IMR-90 (cell line): ENCODE data around the gene SNIP1. TPM values are rescaled to one million over a fixed set of nuclear protein-coding genes. Genes with fewer than 3 reads are reported as not detected.

Source experiments
- ATAC-seq: fragments of 200-7000 bp; cut with Tn5 transposase; 2 replicates; pipeline ENCODE4 v1.9.1; 2020; ENCODE audit warnings: low read depth, mild to moderate bottlenecking, moderate library complexity
- BruUV-seq: library from RNA; stranded (reverse); fragments of 400-500 nt; replicated peaks from 2 replicates; lab custom pipeline; 2021; lab: Mats Ljungman, UMichigan
- CTCF ChIA-PET: fragments of 300-600 bp; formaldehyde crosslinking; extraction: SDS; loops from one replicate; lab custom pipeline; 2021; ENCODE audit warnings: antibody characterized with exemption; lab: Yijun Ruan, JAX
- POLR2A ChIA-PET: fragments of 300-600 bp; sonication (Branson Sonifier 250); formaldehyde crosslinking; loops from one replicate; lab custom pipeline; 2022; ENCODE audit warnings: antibody characterized with exemption; ENCODE audit not compliant: unreplicated experiment; lab: Charles Lee
- DNase-seq: peaks from one replicate; pipeline ENCODE4 v3.0.0; 2013
- H2AFZ ChIP-seq: replicated peaks from 2 replicates; pipeline ENCODE3; 2013; ENCODE audit warnings: low read length, mild to moderate bottlenecking; ENCODE audit not compliant: poor library complexity
- H2AK5ac ChIP-seq: 2 replicates; pipeline ENCODE4 v1.6.1; 2013; ENCODE audit warnings: low read depth, low read length, inconsistent platforms
- H2AK9ac ChIP-seq: replicated peaks from 2 replicates; pipeline ENCODE3; 2013; ENCODE audit warnings: mild to moderate bottlenecking, low read depth, low read length, moderate library complexity; ENCODE audit not compliant: poor library complexity
- H2BK120ac ChIP-seq: 2 replicates; pipeline ENCODE4 v1.6.1; 2013; ENCODE audit warnings: low read depth, low read length, inconsistent platforms
- H2BK15ac ChIP-seq: 3 replicates; pipeline ENCODE4 v1.6.1; 2013; ENCODE audit warnings: low read depth, low read length, inconsistent platforms
- H2BK20ac ChIP-seq: 2 replicates; pipeline ENCODE4 v1.6.1; 2013; ENCODE audit warnings: low read depth, mild to moderate bottlenecking, inconsistent platforms, low read length, moderate library complexity
- H2BK5ac ChIP-seq: 2 replicates; pipeline ENCODE4 v1.6.1; 2013; ENCODE audit warnings: mild to moderate bottlenecking, low read depth, low read length, inconsistent platforms; ENCODE audit not compliant: poor library complexity, severe bottlenecking
- H3K14ac ChIP-seq: replicated peaks from 2 replicates; pipeline ENCODE4 v1.6.1; 2013; ENCODE audit warnings: low read depth, low read length, inconsistent platforms
- H3K18ac ChIP-seq: 2 replicates; pipeline ENCODE4 v1.6.1; 2013; ENCODE audit warnings: low read depth, low read length, control low read depth
- H3K23ac ChIP-seq: 2 replicates; pipeline ENCODE4 v1.6.1; 2013; ENCODE audit warnings: low read depth, low read length, inconsistent platforms
- H3K27ac ChIP-seq: 2 replicates; pipeline ENCODE4 v1.5.1; 2013; ENCODE audit warnings: mild to moderate bottlenecking, control low read depth, low read length; ENCODE audit not compliant: insufficient read depth
- H3K27me3 ChIP-seq: 2 replicates; pipeline ENCODE4 v1.6.1; 2013; ENCODE audit warnings: low read length; ENCODE audit not compliant: control insufficient read depth, insufficient read depth
- H3K36me3 ChIP-seq: 2 replicates; pipeline ENCODE4 v1.6.1; 2013; ENCODE audit warnings: low read length, mixed read lengths; ENCODE audit not compliant: control insufficient read depth, insufficient read depth
- H3K4ac ChIP-seq: 2 replicates; pipeline ENCODE4 v1.6.1; 2013; ENCODE audit warnings: low read depth, low read length, inconsistent platforms
- H3K4me1 ChIP-seq: 2 replicates; pipeline ENCODE4 v1.6.1; 2013; ENCODE audit warnings: low read length, mixed read lengths; ENCODE audit not compliant: control insufficient read depth, insufficient read depth
- H3K4me2 ChIP-seq: 2 replicates; pipeline ENCODE4 v1.6.1; 2013; ENCODE audit warnings: low read depth, mild to moderate bottlenecking, control low read depth, low read length, moderate library complexity
- H3K4me3 ChIP-seq: 2 replicates; pipeline ENCODE4 v1.5.1; 2013; ENCODE audit warnings: low read depth, mild to moderate bottlenecking, control low read depth, low read length, moderate library complexity; ENCODE audit not compliant: insufficient read depth
- H3K56ac ChIP-seq: 2 replicates; pipeline ENCODE4 v1.6.1; 2013; ENCODE audit warnings: low read length, inconsistent platforms; ENCODE audit not compliant: insufficient read depth; ENCODE audit errors: extremely low read depth
- H3K79me1 ChIP-seq, 2 experiments: 2 replicates each; pipeline ENCODE4 v1.6.1; 2013; ENCODE audit warnings: low read length in 2 of 2, inconsistent platforms in 1 of 2, low read depth in 1 of 2
- H3K9ac ChIP-seq: 2 replicates; pipeline ENCODE4 v1.6.1; 2013; ENCODE audit warnings: low read depth, low read length, control low read depth
- H3K9me1 ChIP-seq: 2 replicates; pipeline ENCODE4 v1.6.1; 2013; ENCODE audit warnings: low read length, inconsistent platforms; ENCODE audit not compliant: insufficient read depth
- H3K9me3 ChIP-seq: 2 replicates; pipeline ENCODE4 v1.6.1; 2013; ENCODE audit warnings: low read length; ENCODE audit not compliant: control insufficient read depth, insufficient read depth
- H4K20me1 ChIP-seq: 2 replicates; pipeline ENCODE4 v1.6.1; 2013; ENCODE audit warnings: low read length, inconsistent platforms; ENCODE audit not compliant: insufficient read depth
- H4K5ac ChIP-seq: 2 replicates; pipeline ENCODE4 v1.6.1; 2013; ENCODE audit warnings: mild to moderate bottlenecking, low read depth, low read length, control low read depth
- H4K8ac ChIP-seq, 2 experiments: 2 replicates each; pipeline ENCODE4 v1.6.1; 2013; ENCODE audit warnings: low read depth in 2 of 2, low read length in 2 of 2, control low read depth in 1 of 2, inconsistent platforms in 1 of 2
- H4K91ac ChIP-seq: 2 replicates; pipeline ENCODE4 v1.6.1; 2013; ENCODE audit warnings: low read depth, low read length, inconsistent platforms; ENCODE audit not compliant: insufficient read depth
- BHLHE40 ChIP-seq: fragments of 150-350 bp; IDR thresholded peaks from 2 replicates; pipeline ENCODE4 v1.6.1; 2016; ENCODE audit warnings: mild to moderate bottlenecking, low read depth, low read length
- CEBPB ChIP-seq: IDR thresholded peaks from 2 replicates; pipeline ENCODE4 v1.6.1; 2012; ENCODE audit warnings: low read depth, low read length, improper control_type of control experiment
- CHD1 ChIP-seq: IDR thresholded peaks from 2 replicates; pipeline ENCODE4 v1.6.1; 2012; ENCODE audit warnings: low read depth, low read length, improper control_type of control experiment
- CTCF ChIP-seq: conservative IDR thresholded peaks from 2 replicates; pipeline ENCODE4 v1.5.1; 2012; ENCODE audit warnings: mild to moderate bottlenecking, low read depth, low read length, improper control_type of control experiment
- ELK1 ChIP-seq: fragments of 150-350 bp; IDR thresholded peaks from 2 replicates; pipeline ENCODE4 v1.6.1; 2016; ENCODE audit warnings: low read depth, mild to moderate bottlenecking, low read length, moderate library complexity, borderline replicate concordance
- MAFK ChIP-seq: IDR thresholded peaks from 2 replicates; pipeline ENCODE4 v1.6.1; 2012; ENCODE audit warnings: low read depth, low read length, improper control_type of control experiment
- MAZ ChIP-seq: IDR thresholded peaks from 2 replicates; pipeline ENCODE4 v1.6.1; 2012; ENCODE audit warnings: low read depth, mild to moderate bottlenecking, low read length, improper control_type of control experiment, moderate library complexity, borderline replicate concordance
- MXI1 ChIP-seq: IDR thresholded peaks from 2 replicates; pipeline ENCODE4 v1.6.1; 2012; ENCODE audit warnings: low read depth, mild to moderate bottlenecking, low read length, moderate library complexity, borderline replicate concordance
- NFE2L2 ChIP-seq: fragments of 150-350 bp; IDR thresholded peaks from 2 replicates; pipeline ENCODE4 v1.6.1; 2016; ENCODE audit warnings: low read depth, mild to moderate bottlenecking, low read length
- POLR2A ChIP-seq: IDR thresholded peaks from 2 replicates; pipeline ENCODE4 v1.6.1; 2012; ENCODE audit warnings: mild to moderate bottlenecking, low read depth, low read length
- RAD21 ChIP-seq: IDR thresholded peaks from 2 replicates; pipeline ENCODE4 v1.6.1; 2012; ENCODE audit warnings: low read length, improper control_type of control experiment
- RCOR1 ChIP-seq: IDR thresholded peaks from 2 replicates; pipeline ENCODE4 v1.6.1; 2012; ENCODE audit warnings: mild to moderate bottlenecking, low read length, improper control_type of control experiment; ENCODE audit not compliant: insufficient replicate concordance
- RFX5 ChIP-seq: IDR thresholded peaks from 2 replicates; pipeline ENCODE4 v1.8.0; 2012; ENCODE audit warnings: low read depth, mild to moderate bottlenecking, low read length, moderate library complexity
- SMC3 ChIP-seq: fragments of 150-350 bp; IDR thresholded peaks from 2 replicates; pipeline ENCODE4 v1.6.1; 2016; ENCODE audit warnings: low read depth, mild to moderate bottlenecking, antibody characterized with exemption, low read length, moderate library complexity
- WGBS, 2 experiments: methylation state at CpG; one replicate each; pipeline versions ENCODE4 v1.1.5 to v1.1.7; 2013; ENCODE audit warnings: missing lambda C conversion rate in 2 of 2; ENCODE audit not compliant: insufficient read length in 1 of 2; ENCODE audit errors: extremely low coverage in 2 of 2; 5-methylcytosine and 5-hydroxymethylcytosine counted together
- dilution Hi-C: fragments of 300-500 bp; cut with HindIII; formaldehyde crosslinking; loops from one replicate; pipeline ENCODE4 v1.14.3; 2018; ENCODE audit warnings: low sequenced_read_pairs; ENCODE audit not compliant: unreplicated experiment
- in situ Hi-C: fragments of 300-500 bp; cut with MboI; formaldehyde crosslinking; loops from 3 replicates; pipeline ENCODE4 v1.14.3; 2019; ENCODE audit warnings: low sequenced_read_pairs, inconsistent platforms, mixed read lengths
- intact Hi-C: fragments of 100-400 bp; cut with micrococcal nuclease; formaldehyde crosslinking; loops from 2 replicates; pipeline ENCODE4 v1.10.0; 2022
- polyA plus RNA-seq, 3 experiments: library from polyadenylated mRNA; depleted of rRNA; stranded (reverse); fragments of >200 nt; gene quantifications; 2 replicates each; pipeline ENCODE4 v1.2.3, GENCODE V29; 2012; ENCODE audit warnings: low replicate concordance in 1 of 3
- total RNA-seq: library from RNA; depleted of rRNA; stranded (reverse); fragments of >200 nt; gene quantifications from 2 replicates; pipeline ENCODE4 v1.2.3, GENCODE V29; 2012

The SNIP1 gene
- total and polyA plus RNA-seq, 2 of the 4 experiments (the other 2 are of a cell fraction), result 6.8 to 11.3 TPM

GRCh38 chr1:37513795-37514349 lies 40.2 kb downstream of the SNIP1 start:
- H2BK15ac ChIP-seq, result no peak overlapping the region
- no peak overlapping the region for H2BK5ac ChIP-seq
- DNase-seq (no peak), ATAC-seq (no peak; the same call in 1 of the 2 replicates)
- H4K91ac ChIP-seq, result no peak overlapping the region
- dilution Hi-C loops, result no loop called here
- no peak overlapping the region for H2BK20ac ChIP-seq
- peak overlapping the region; percentile 71 for H3K4me3 ChIP-seq
- peak overlapping the region; percentile 35 for H2AK9ac ChIP-seq
- no peak overlapping the region for H2BK120ac ChIP-seq
- CTCF ChIA-PET, result interaction anchor here (0.6 to 1.5 kb wide), 6 partner anchors 11 to 1331 kb away, joined by 3 to 10 read pairs (median 6); no protein-coding TSS in a partner anchor
- peak overlapping the region; percentile 15 for H3K4ac ChIP-seq
- BruUV-seq, result no TSS peak
- H3K9me1 ChIP-seq, result no peaks in the 10 kb centered on the region; the same call in 1 of the 2 replicates
- no peaks in the 10 kb centered on the region for H3K9me3 ChIP-seq
- in situ Hi-C loops, result no loop called here
- peak overlapping the region; percentile 63 for H3K9ac ChIP-seq
- H3K18ac ChIP-seq, result no peak overlapping the region
- H4K20me1 ChIP-seq, result peaks cover 8% of the 10 kb centered on the region; the same call in 1 of the 2 replicates
- peaks cover 2% of the 10 kb centered on the region; the same call in 1 of the 2 replicates for H3K4me1 ChIP-seq
- H3K4me2 ChIP-seq, result peak overlapping the region; percentile 88
- 0% methylated on average over 10 of the region's 26 CpGs; no CpG with 5 or more reads in 1 of the 2 experiments for WGBS, 2 experiments
- peak overlapping the region; percentile 99 for H2AFZ ChIP-seq
- H3K27me3 ChIP-seq, result no peaks in the 10 kb centered on the region
- no peak for TF ChIP-seq CEBPB
- no peak for TF ChIP-seq SMC3
- no peak for TF ChIP-seq RCOR1
- TF ChIP-seq NFE2L2, result no peak
- no peak for TF ChIP-seq MAZ
- no peak for TF ChIP-seq MAFK
- no peak for TF ChIP-seq ELK1
- no peak for TF ChIP-seq POLR2A
- no peak for TF ChIP-seq CHD1
- TF ChIP-seq BHLHE40, result no peak
- TF ChIP-seq RAD21, result no peak
- no peak for TF ChIP-seq CTCF
- no peak for TF ChIP-seq MXI1
- no peak for TF ChIP-seq RFX5
- H3K14ac ChIP-seq, result peak overlapping the region; percentile 54; the same call in 1 of the 2 replicates
- H2AK5ac ChIP-seq, result 0 out of 2 replicates have a peak overlapping the region, but pooled peaks have one; percentile 47
- H4K8ac ChIP-seq, result no peak overlapping the region; a peak in 1 of 4 replicates
- peaks cover 12% of the 10 kb centered on the region for H3K36me3 ChIP-seq
- H3K56ac ChIP-seq, result 0 out of 2 replicates have a peak overlapping the region, but pooled peaks have one; percentile 4
- no peak overlapping the region for H4K5ac ChIP-seq
- H3K23ac ChIP-seq, result peak overlapping the region; percentile 71
- H3K27ac ChIP-seq, result peak overlapping the region; percentile 80
- POLR2A ChIA-PET, result no interaction called here
- H3K79me1 ChIP-seq, result peaks cover 15 to 25% of the 10 kb centered on the region in 2 experiments
- intact Hi-C loops, result loop anchor here (2.0 kb wide), 3 partner anchors 21 to 169 kb away; no protein-coding TSS in a partner anchor
